ENCODE data around the gene FANCM. TPM values are rescaled to one million over a fixed set of nuclear protein-coding genes. Genes with fewer than 3 reads are reported as not detected.

The FANCM gene
- polyA plus RNA-seq, 1 donor: 3.7 TPM

DNA sequence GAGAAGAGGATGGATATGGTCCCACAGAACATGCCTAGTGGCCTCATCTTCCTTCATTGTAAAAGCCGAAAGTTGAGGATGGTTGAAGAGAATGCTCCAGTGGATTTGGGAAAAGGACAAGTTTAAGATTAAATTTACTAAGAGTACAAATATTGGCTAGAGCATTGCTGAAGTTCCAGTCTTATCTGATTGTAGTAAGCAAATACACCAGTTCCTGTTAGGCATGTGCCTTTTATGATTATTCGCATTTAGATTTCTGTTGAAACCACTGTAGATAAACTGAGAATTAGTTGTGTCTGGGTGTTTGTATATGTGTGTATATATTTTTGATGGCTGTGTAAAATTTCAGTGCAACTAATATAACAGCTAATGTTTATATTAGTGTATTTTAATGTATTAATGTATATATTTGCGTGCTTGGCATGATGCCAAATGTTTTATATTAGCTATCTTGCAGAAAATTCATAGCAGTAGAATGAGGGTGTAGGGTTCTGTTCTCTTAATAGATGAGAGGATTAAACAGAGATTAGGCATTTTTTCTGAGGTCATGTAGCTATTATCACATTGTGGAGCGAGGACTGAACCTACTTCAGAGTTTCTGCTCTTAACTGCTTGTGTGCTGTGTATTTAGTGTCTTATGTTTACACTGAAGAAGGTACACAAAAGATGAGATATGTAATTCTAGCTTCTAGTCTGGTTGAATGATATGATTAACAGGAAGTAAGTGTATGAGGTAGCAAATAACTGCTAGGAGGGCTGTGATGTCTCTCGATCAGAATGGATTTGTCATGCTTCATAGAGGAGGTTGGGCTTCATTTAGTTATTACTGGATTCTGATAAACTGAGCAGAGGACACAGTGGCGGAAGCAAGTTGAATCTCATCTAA is 22.6 kb upstream of the FANCM start:
- peak in 1 of 2 donors; percentile 34 for DNase-seq
- Histone ChIP-seq H3K27me3 (ENCODE audit: control insufficient read depth, insufficient read depth, low read length) (no peaks in the 10 kb centered on the region), H3K36me3 (ENCODE audit: control insufficient read depth, insufficient read depth, low read length) (peaks cover 44% of the 10 kb centered on the region), H3K4me3 (ENCODE audit: low read length) (no peak overlapping the region), H3K4me1 (ENCODE audit: control insufficient read depth, insufficient read depth, low read length) (peaks cover 6% of the 10 kb centered on the region), H3K27ac (ENCODE audit: low read length) (peak overlapping the region; percentile 35), H3K9me3 (ENCODE audit: control insufficient read depth, low read depth, low read length) (no peaks in the 10 kb centered on the region)
- 71% methylated on average over 5 of the region's 6 CpGs for WGBS (ENCODE audit: insufficient coverage, low lambda C conversion rate)

DNA sequence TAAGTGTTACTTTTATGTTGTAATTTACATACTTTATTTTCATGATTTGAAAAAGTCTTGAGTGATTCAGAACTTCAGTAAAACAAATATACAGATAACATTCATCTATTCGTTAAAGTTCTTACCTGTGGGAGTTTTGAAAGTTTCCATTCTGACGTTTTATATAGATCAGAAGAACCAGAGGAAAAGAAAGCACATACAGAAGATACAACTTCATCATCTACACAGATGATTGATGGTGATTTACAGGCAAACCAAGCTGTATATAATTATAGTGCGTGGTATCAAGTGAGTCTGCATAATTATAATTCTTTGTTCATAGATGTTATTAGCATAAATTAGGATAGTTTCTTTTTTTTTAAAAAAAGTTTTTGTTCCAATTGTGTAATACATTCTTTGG is 21.4 kb upstream of the FANCM start:
- no peak overlapping the region for H3K27ac ChIP-seq (ENCODE audit: low read length)
- H3K4me1 ChIP-seq (ENCODE audit: control insufficient read depth, insufficient read depth, low read length): peaks cover 6% of the 10 kb centered on the region
- H3K27me3 ChIP-seq (ENCODE audit: control insufficient read depth, insufficient read depth, low read length): no peaks in the 10 kb centered on the region
- peaks cover 47% of the 10 kb centered on the region for H3K36me3 ChIP-seq (ENCODE audit: control insufficient read depth, insufficient read depth, low read length)
- no peak overlapping the region for H3K4me3 ChIP-seq (ENCODE audit: low read length)
- H3K9me3 ChIP-seq (ENCODE audit: control insufficient read depth, low read depth, low read length): no peaks in the 10 kb centered on the region
- WGBS (ENCODE audit: insufficient coverage, low lambda C conversion rate): 85% methylated on average over 3 of the region's 3 CpGs
- DNase-seq: no peak

DNA sequence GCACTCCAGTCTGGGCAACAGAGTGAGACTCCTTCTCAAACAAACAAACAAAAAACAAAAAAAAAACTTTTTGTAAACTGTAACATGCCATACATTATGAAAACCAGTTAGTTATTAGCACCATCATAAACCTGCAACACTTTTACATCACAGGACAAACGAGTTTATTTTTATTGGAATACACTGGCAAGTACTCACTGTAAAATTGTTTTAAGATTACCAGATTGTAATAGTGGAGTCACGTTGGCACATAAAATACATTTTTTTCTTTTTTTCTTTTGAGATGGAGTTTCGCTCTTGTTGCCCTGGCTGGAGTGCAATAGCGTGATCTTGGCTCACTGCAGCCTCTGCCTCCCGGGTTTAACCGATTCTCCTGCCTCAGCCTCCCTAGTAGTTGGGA is 17.1 kb upstream of the FANCM start:
- no peaks in the 10 kb centered on the region for H3K27me3 ChIP-seq (ENCODE audit: control insufficient read depth, insufficient read depth, low read length)
- H3K36me3 ChIP-seq (ENCODE audit: control insufficient read depth, insufficient read depth, low read length): peaks cover 49% of the 10 kb centered on the region
- DNase-seq: no peak
- no peak overlapping the region for H3K4me3 ChIP-seq (ENCODE audit: low read length)
- 100% methylated on average over 2 of the region's 6 CpGs for WGBS (ENCODE audit: insufficient coverage, low lambda C conversion rate)
- H3K4me1 ChIP-seq (ENCODE audit: control insufficient read depth, insufficient read depth, low read length): no peaks in the 10 kb centered on the region
- H3K27ac ChIP-seq (ENCODE audit: low read length): no peak overlapping the region
- H3K9me3 ChIP-seq (ENCODE audit: control insufficient read depth, low read depth, low read length): no peaks in the 10 kb centered on the region

DNA sequence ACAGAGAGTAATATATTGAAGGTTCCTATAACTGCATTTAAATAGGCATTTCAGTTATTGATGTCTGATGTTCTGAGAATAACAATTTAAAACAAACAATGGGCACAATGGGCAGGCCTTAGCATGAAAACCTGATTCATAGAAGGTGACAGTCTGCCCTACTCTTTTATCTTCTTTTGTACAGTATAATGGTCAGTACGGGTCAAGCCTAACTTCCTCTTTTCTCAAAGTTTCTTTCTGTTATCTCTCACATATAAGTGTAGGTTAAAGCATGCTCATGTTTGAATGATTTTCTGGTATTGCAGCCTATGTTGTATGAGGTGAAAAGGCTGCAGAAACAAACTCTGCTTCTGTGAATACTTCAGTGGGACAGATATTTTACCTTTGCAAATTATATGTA is 15.6 kb upstream of the FANCM start:
- H3K4me1 ChIP-seq (ENCODE audit: control insufficient read depth, insufficient read depth, low read length): no peaks in the 10 kb centered on the region
- H3K27me3 ChIP-seq (ENCODE audit: control insufficient read depth, insufficient read depth, low read length): no peaks in the 10 kb centered on the region
- 100% methylated on average over 1 of the region's 1 CpG for WGBS (ENCODE audit: insufficient coverage, low lambda C conversion rate)
- no peak for DNase-seq
- peaks cover 56% of the 10 kb centered on the region for H3K36me3 ChIP-seq (ENCODE audit: control insufficient read depth, insufficient read depth, low read length)
- no peaks in the 10 kb centered on the region for H3K9me3 ChIP-seq (ENCODE audit: control insufficient read depth, low read depth, low read length)
- H3K4me3 ChIP-seq (ENCODE audit: low read length): no peak overlapping the region
- H3K27ac ChIP-seq (ENCODE audit: low read length): no peak overlapping the region

- 80% methylated on average over 1 of the region's 3 CpGs for WGBS (ENCODE audit: insufficient coverage, low lambda C conversion rate)
- peaks cover 57% of the 10 kb centered on the region for H3K36me3 ChIP-seq (ENCODE audit: control insufficient read depth, insufficient read depth, low read length)
- DNase-seq: no peak
These were observed 12.5 kb upstream of the FANCM start for GRCh38 chr14:45123271-45123670.

GRCh38 chr14:45125754-45126153 is 10.0 kb upstream of the FANCM start:
- H3K9me3 ChIP-seq (ENCODE audit: control insufficient read depth, low read depth, low read length): no peaks in the 10 kb centered on the region
- H3K4me3 ChIP-seq (ENCODE audit: low read length): no peak overlapping the region
- no CpG with 5 or more reads among the region's 2 CpGs for WGBS (ENCODE audit: insufficient coverage, low lambda C conversion rate)
- H3K36me3 ChIP-seq (ENCODE audit: control insufficient read depth, insufficient read depth, low read length): peaks cover 51% of the 10 kb centered on the region
- no peaks in the 10 kb centered on the region for H3K27me3 ChIP-seq (ENCODE audit: control insufficient read depth, insufficient read depth, low read length)
- DNase-seq: no peak
- no peak overlapping the region for H3K27ac ChIP-seq (ENCODE audit: low read length)
- H3K4me1 ChIP-seq (ENCODE audit: control insufficient read depth, insufficient read depth, low read length): no peaks in the 10 kb centered on the region

More at GRCh38 chr14:45123271-45123670, 12.5 kb upstream of the FANCM start:
- Histone ChIP-seq H3K27ac (ENCODE audit: low read length) (no peak overlapping the region), H3K4me3 (ENCODE audit: low read length) (no peak overlapping the region), H3K27me3 (ENCODE audit: control insufficient read depth, insufficient read depth, low read length) (no peaks in the 10 kb centered on the region), H3K9me3 (ENCODE audit: control insufficient read depth, low read depth, low read length) (no peaks in the 10 kb centered on the region), H3K4me1 (ENCODE audit: control insufficient read depth, insufficient read depth, low read length) (no peaks in the 10 kb centered on the region)

DNA sequence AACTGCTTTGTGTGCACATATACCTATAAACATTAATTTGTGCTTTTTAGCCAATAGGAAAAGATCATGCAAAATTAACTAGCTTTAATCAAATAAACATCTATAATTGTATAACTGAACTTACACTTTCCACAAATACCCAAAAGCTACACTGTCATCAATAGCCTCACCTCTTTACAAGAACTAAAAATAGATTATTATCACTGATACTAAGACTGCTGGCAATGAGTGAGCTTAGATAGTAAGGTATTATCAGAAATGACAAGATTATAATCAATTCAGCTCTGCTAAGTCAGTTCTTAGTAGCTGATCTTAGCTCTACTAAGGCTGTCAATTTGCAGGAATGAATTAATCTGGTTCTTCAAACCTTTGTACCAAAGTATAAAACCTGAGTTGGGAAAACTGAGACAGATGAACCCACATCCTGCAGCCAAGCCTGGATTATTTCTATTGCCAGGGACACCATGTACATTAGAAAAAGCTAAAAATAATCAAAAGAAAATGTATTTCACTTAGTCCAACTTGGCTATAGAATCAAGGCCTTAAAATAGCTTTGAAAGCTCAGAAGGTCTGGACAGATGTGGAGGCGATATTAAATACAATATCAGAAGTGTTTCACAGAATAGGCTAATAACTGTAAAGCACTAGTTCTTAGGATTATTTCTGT is 6.6 kb upstream of the FANCM start:
- no peaks in the 10 kb centered on the region for H3K9me3 ChIP-seq (ENCODE audit: control insufficient read depth, low read depth, low read length)
- H3K4me1 ChIP-seq (ENCODE audit: control insufficient read depth, insufficient read depth, low read length): no peaks in the 10 kb centered on the region
- H3K27ac ChIP-seq (ENCODE audit: low read length): no peak overlapping the region
- no peak overlapping the region for H3K4me3 ChIP-seq (ENCODE audit: low read length)
- no peaks in the 10 kb centered on the region for H3K27me3 ChIP-seq (ENCODE audit: control insufficient read depth, insufficient read depth, low read length)
- no peak for DNase-seq
- no CpG with 5 or more reads among the region's 1 CpG for WGBS (ENCODE audit: insufficient coverage, low lambda C conversion rate)
- peaks cover 32% of the 10 kb centered on the region for H3K36me3 ChIP-seq (ENCODE audit: control insufficient read depth, insufficient read depth, low read length)

- H3K27me3 ChIP-seq (ENCODE audit: control insufficient read depth, insufficient read depth, low read length): no peaks in the 10 kb centered on the region
- H3K9me3 ChIP-seq (ENCODE audit: control insufficient read depth, low read depth, low read length): no peaks in the 10 kb centered on the region
- 0% methylated on average over 7 of the region's 9 CpGs for WGBS (ENCODE audit: insufficient coverage, low lambda C conversion rate)
- H3K4me3 ChIP-seq (ENCODE audit: low read length): peak overlapping the region; percentile 76
- DNase-seq: no peak
- peaks cover 8% of the 10 kb centered on the region for H3K36me3 ChIP-seq (ENCODE audit: control insufficient read depth, insufficient read depth, low read length)
- no peaks in the 10 kb centered on the region for H3K4me1 ChIP-seq (ENCODE audit: control insufficient read depth, insufficient read depth, low read length)
- peak overlapping the region; percentile 71 for H3K27ac ChIP-seq (ENCODE audit: low read length)
These were observed 2.1 kb upstream of the FANCM start for GRCh38 chr14:45133683-45134050.

DNA sequence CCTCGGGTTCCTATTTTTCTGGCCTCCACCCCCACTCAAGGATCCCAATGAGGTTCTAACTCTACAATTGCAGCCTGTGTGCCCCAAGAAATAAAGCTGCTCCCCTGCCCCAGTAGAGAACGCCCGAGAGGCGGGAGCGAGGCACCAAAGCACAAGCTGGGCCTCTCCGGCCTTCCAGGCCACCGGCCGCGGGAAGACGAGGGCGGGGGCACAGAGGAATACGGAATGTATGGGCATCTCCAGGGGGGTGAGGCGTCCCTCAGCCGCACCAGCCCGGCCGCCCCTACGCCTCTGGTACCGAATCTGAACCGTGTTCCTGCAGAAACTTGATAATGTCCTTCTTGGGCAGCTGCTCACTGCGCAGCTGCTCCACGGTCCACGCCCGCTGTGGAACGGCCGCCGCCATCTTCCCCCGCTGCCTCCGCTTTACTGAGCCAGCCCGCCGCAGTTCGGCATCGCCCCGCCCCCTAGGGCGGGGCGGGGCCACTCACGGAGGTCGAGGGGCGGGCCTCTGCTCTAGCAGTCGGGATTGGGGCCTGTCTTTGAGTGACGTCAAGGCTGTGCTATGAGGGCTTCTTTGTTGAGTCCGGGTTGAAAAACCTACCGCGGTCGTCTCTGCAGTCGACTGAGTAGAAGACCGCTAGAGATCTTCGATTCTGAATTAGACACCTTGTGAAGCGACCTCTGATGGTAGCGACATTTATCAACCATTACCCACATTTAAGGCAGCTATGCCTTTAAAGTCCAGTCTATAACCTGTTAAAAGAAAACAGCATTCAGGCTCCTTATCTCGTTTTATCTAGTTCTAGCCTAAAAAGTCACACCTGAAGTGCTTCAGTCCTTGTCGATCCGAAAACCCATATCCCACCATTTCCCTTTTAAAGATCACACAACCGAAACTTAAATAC is 1.4 kb upstream of the FANCM start, which contains the start of gene FKBP3:
Gene FKBP3, minus strand, starts transcription at position 431 of the 908 bp plus-strand sequence. Its CDS starts 25 bp downstream, at position 406.
- DNase-seq: peak; percentile 98
- Histone ChIP-seq H3K27me3 (ENCODE audit: control insufficient read depth, insufficient read depth, low read length) (no peaks in the 10 kb centered on the region), H3K27ac (ENCODE audit: low read length) (peak within 1 kb of the TSS; percentile 94), H3K36me3 (ENCODE audit: control insufficient read depth, insufficient read depth, low read length) (peaks cover 5% of the 10 kb centered on the region), H3K4me1 (ENCODE audit: control insufficient read depth, insufficient read depth, low read length) (no peaks in the 10 kb centered on the region), H3K4me3 (ENCODE audit: low read length) (peak within 1 kb of the TSS; percentile 76), H3K9me3 (ENCODE audit: control insufficient read depth, low read depth, low read length) (no peaks in the 10 kb centered on the region)
- WGBS (ENCODE audit: insufficient coverage, low lambda C conversion rate): 7% methylated on average over 3 of the region's 53 CpGs

GRCh38 chr14:45135156-45135555 is 574 bp upstream of the FANCM start:
- Histone ChIP-seq H3K27ac (ENCODE audit: low read length) (peak overlapping the region; percentile 94), H3K36me3 (ENCODE audit: control insufficient read depth, insufficient read depth, low read length) (no peaks in the 10 kb centered on the region), H3K4me1 (ENCODE audit: control insufficient read depth, insufficient read depth, low read length) (no peaks in the 10 kb centered on the region), H3K27me3 (ENCODE audit: control insufficient read depth, insufficient read depth, low read length) (no peaks in the 10 kb centered on the region), H3K4me3 (ENCODE audit: low read length) (peak overlapping the region; percentile 76), H3K9me3 (ENCODE audit: control insufficient read depth, low read depth, low read length) (no peaks in the 10 kb centered on the region)
- DNase-seq: no peak
- WGBS (ENCODE audit: insufficient coverage, low lambda C conversion rate): 0% methylated on average over 2 of the region's 7 CpGs

Data from large intestine (tissue), 3 donors.